Measurements from ENCODE around the gene DNAJB6.

DNAJB6 gene

GRCh38 chr7:157371296-157371695 lies 34.5 kb downstream of the DNAJB6 start:
- DNase-seq, result no peak

- DNase-seq, result no peak
Observed at GRCh38 chr7:157372300-157373232, 35.8 kb downstream of the DNAJB6 start.

DNA sequence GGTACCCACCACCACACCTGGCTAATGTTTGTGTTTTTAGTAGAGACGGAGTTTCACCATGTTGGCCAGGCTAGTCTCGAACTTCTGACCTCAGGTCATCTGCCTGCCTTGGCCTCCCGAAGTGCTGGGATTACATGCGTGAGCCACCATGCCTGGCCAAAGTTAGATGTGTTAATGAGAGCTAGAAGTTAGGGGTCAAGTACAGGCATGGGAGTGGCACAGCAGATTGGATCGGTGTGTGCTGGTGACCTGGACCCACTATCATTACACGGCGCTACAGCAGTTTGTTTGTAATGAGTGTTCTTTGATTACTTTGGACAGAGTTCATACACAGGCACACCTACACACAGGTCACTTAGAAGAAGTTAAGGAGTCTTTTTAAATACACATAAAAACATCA lies 36.7 kb downstream of the DNAJB6 start:
- no peak for DNase-seq

DNA sequence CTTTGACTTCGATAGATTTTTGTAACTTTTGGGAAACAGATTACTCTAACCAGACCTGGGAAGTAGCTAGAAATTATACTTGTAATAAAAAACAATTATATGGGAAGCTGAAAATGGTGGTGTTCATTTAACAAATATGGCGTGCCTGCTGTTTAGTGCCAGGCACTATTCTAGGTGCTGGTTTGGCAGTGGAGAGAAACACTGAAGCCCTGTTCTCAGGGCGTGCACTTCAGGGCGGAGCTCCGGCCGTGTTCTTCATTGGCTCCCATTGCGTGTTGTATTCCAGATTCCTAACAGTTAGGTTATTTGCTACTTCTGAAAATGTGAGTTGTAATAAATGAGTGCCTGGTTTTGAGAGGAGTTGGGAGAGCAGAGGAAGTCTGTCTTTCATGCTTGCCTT lies 38.6 kb downstream of the DNAJB6 start:
- no peak for DNase-seq

- DNase-seq, result no peak
Observed at GRCh38 chr7:157377436-157378124, 40.8 kb downstream of the DNAJB6 start.

DNA sequence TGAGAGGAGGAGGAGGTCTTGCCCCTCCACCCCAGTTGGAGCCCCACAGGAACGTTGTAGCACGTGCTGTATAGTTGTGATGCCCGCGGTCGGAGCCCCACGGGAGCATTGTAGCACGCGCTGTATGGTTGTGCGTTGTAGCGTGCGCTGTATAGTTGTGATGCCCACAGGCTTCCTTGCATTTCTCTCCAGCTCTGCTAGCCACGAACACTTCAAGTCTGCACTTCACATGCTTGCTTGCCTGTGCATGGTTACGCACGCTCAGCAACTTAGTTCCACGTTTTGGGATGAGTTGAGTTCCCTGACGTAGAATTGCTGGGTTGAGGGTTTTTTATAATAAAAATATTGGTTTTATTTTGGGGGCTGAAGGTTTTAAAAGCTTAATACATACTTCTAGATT lies 41.6 kb downstream of the DNAJB6 start:
- no peak for DNase-seq

DNA sequence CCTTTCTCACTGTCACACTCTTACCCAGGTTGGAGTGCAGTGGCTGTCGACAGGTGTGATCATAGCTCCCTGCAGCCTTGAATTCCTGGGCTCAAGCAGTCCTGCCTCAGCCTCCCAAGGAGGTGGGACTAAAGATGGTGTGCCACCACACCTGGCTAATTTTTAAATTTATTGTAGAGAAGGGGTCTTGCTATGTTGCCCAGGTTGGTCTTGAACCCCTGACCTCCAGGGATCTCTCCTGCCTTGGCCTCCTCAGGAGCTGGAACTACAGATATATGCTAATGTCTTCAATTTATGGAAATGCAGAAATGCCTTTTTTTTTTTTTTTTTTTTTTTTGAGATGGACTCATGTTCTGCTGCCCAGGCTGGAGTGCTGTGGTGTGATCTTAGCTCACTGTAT lies 42.7 kb downstream of the DNAJB6 start:
- DNase-seq, result no peak

GRCh38 chr7:157380416-157380815 lies 43.6 kb downstream of the DNAJB6 start:
- DNase-seq, result no peak

- DNase-seq, result no peak
Observed at GRCh38 chr7:157383868-157384267, 47.1 kb downstream of the DNAJB6 start.

DNA sequence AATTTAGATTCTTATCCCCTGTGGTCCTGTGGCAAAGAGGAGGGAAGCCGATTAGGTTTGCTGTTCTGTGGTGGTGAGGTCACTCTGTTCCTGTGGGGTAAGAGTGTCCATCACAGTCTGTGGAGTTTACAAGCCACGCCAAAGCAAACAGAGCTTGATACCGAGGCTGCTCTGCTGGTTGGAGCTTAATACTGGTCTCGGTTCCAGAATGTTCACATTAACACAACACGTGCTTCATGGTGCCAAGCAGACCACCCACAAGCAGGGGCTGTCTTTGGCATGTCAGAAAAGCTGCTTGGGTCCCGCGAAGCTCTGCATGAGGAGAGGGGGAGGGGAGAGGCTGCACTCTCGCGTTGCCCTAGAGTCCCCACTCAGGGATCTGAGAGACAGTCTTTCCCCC lies 47.5 kb downstream of the DNAJB6 start:
- no peak for DNase-seq

DNA sequence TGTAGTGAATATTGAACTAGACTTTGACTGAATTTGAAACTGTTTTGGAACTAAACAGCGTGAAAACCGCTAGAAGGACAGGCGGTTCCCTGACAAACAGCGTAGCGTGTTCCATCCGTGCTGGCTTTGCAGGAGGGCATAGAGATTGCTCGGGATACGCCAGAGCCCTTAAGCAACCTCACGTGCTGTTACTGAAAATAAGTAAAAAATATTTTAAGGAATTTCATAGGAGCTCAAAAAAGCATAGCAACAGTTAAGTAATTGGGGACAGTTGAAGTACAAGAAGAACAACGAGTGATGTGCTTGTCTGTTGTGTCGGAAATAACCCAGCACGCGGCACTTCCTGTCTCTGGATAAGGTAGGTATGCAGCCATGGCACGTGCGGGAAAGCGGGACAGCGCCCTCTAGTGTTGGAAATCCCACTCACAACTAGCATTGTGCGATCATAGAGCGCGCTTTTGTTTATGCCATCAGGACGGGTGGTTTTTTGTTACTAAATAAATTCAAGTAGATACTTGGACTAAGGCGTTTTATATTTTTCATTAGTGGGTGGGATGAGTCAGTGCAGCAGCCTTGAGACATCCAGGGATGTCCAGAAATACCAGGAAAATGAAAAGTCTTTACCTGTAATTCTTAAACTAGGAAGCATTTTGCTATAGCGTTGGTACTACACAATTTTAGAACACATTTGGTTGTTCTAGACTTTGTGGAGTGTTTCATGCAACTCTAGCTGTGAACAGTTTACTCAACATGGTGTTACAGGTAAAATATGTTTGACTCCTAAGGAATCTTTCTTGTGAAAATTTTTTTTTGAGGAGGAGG lies 50.4 kb downstream of the DNAJB6 start:
- peak; percentile 89 for DNase-seq

DNA sequence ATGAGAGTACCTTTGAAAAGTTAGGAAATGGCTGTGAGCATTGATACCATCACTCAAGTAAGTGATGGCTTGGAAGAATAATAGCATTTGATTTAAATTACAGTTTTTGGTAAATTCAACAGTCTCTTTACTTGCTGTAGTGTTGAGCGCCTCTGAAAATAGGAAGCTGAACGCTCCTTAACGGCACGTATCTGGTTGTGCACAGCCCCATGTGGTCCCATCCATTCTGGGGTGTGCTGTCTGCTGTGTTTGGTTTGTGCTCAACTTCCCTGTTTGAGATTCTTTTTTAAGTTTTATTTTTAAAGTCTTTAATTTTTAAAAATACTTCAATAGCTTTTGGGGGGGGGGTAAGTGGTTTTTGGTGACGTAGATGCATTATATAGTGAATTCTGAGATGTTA lies 51.5 kb downstream of the DNAJB6 start:
- DNase-seq, result no peak

- DNase-seq, result no peak
Observed at GRCh38 chr7:157389951-157390730, 53.3 kb downstream of the DNAJB6 start.

GRCh38 chr7:157391036-157391710 lies 54.4 kb downstream of the DNAJB6 start:
- no peak for DNase-seq

- DNase-seq, result no peak
Observed at GRCh38 chr7:157392256-157393037, 55.6 kb downstream of the DNAJB6 start.

DNA sequence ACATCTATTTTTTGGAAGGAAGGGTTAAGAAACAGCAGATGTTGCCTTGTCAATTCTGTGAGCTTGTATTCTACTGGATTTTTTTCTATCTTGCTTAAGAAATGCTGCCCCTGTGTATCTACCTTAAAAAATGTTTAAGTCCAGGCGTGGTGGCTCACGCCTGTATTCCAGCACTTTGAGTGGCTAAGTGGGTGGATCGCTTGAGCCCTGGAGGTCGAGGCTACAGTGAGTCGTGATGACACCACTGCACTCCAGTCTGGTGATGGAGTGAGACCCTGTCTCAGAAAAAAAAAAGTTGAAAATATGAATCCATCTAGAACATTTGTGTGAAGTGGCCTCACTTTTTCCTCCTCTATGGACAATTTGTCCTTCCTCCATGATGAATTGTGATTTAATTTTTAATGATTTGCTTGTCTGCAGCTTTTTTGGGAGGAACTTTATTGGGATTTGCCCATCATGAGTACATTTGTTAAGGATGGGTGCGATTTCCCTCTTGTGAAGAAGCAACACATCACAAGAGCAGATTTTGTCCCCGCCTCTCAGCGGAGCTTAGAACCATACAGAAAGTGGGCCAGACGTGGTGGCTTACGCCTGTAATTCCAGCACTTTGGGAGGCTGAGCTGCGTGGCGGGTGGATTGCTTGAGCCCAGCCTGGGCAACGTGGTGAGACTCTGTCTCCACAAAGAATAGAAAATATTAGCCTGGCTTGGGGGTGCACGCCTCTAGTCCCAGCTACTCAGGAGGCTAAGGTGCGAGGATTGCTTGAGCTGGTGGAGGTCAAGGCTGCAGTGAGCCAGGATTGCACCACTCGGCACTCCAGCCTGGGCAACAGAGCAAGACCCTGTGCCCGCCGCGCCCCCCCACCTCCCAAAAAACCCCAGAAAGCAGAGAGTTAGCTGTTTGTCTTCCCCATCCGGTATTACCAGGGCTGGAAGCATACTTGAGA lies 57.7 kb downstream of the DNAJB6 start:
- no peak for DNase-seq

- no peak for DNase-seq
Observed at GRCh38 chr7:157395206-157395605, 58.4 kb downstream of the DNAJB6 start.

DNA sequence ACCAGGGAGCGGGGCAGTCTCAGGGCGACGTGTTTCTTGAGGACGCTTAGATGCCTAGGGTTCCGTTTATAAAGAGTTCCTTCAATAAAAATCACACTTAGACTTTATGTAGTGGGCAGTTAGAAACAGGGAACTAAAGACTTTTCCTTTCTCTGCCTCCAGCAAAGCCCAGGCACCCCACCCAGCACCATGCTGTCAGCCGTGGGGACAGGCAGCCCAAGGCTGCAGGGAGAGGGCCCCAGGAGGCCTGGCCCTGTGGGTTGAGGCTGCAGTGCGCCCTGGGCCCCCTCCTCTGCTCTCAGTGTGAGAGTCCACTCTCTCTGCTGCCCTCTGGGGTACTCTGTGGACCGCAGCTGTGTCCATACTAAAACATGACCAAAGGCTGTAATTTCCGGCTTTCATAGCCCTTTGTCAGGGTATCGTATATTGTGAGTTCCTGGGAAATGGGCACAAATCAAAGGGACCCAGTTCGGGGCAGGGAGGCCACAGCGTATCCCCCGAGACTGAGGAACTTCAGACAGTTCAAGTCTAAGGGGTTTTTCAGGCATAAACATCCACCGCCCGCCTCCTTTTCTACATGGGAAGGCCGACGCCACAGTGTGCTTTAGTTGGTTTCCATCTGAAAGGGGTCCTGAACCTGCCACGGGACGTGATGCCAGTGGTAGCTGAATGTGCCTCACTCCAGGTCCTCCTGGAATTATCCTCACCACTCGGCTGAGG lies 59.7 kb downstream of the DNAJB6 start:
- DNase-seq, result no peak

DNA sequence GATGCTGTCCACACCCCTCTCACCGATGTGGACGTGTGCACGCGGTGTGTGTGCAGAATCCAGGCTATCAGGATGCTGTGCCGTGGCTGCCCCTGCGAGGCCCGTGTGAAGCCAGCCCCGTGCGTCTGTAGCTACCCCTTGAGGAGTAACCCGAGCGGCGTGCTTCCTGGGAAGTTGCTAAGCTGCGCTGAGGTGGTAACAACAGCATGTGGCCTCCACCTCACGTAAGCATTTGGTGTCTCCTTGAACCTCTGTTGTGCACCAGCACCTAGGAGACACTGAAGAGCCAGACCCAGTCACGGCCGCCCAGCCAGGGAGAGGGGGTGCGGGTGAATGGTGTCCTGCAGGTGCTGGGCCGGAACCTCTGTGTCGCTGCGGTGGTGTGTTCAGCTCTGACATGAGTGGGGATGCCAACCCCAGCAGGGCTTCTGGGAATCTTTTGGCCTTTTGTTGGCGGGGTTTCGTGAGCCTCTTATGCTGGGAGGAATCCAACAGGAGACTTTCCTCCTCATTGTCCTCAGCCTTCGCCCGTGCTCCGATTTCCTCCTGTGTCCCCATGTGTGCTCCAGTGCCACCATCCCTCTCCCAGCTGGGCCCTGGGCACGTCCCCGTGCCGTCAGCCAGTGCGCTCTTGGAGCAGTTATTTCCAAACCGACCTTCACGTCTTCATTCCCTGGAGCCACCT lies 60.4 kb downstream of the DNAJB6 start:
- DNase-seq, result no peak

All from stimulated activated CD4-positive, alpha-beta T cell treated with anti-CD3 and anti-CD28 coated beads, Interleukin-2, amount 100 ng/mL, for 24 hours (primary cell).